SU-DHL-6 (cell line): ENCODE results near the gene PCSK1.

Experiments
- H2AFZ ChIP-seq: fragments of 200-600 bp; sonication (generic); 2 replicates; pipeline ENCODE4 v1.6.1; 2014; ENCODE audit warnings: low read depth, mild to moderate bottlenecking, moderate library complexity, mixed read lengths, antibody characterized with exemption, low read length; ENCODE audit not compliant: severe bottlenecking
- H3F3A ChIP-seq: fragments of 200-600 bp; shearing (Covaris generic); 2 replicates; pipeline ENCODE4 v1.6.0; 2016; ENCODE audit warnings: antibody characterized with exemption, mild to moderate bottlenecking; ENCODE audit not compliant: insufficient read depth
- H3K27ac ChIP-seq: fragments of 200-600 bp; sonication (generic); 2 replicates; pipeline ENCODE4 v1.5.1; 2016; ENCODE audit warnings: low read depth, mild to moderate bottlenecking, low read length, moderate library complexity, mixed read lengths
- H3K27me3 ChIP-seq: fragments of 200-600 bp; sonication (generic), shearing (Covaris generic); 2 replicates; pipeline ENCODE4 v1.6.0; 2014; ENCODE audit warnings: mild to moderate bottlenecking, low read length
- H3K36me3 ChIP-seq: fragments of 200-600 bp; sonication (generic); 2 replicates; pipeline ENCODE4 v1.6.1; 2014; ENCODE audit warnings: mild to moderate bottlenecking, low read length, mixed read lengths
- H3K4me2 ChIP-seq: fragments of 300-600, 200-600 bp; shearing (Covaris generic), sonication (generic); 2 replicates; pipeline ENCODE4 v1.6.0; 2014; ENCODE audit warnings: low read length, low read depth, mild to moderate bottlenecking; ENCODE audit not compliant: poor library complexity, severe bottlenecking
- H3K4me3 ChIP-seq: fragments of 200-600 bp; sonication (generic); 2 replicates; pipeline ENCODE4 v1.5.1; 2014; ENCODE audit warnings: antibody characterized with exemption, low read length, mild to moderate bottlenecking, mixed read lengths; ENCODE audit not compliant: insufficient read depth, poor library complexity, severe bottlenecking
- H3K79me2 ChIP-seq: fragments of 200-600 bp; sonication (generic); 2 replicates; pipeline ENCODE4 v1.6.1; 2014; ENCODE audit warnings: mild to moderate bottlenecking, low read length, moderate library complexity; ENCODE audit not compliant: insufficient read depth
- H3K9ac ChIP-seq: fragments of 200-600 bp; sonication (generic); 2 replicates; pipeline ENCODE4 v1.7.0; 2014; ENCODE audit warnings: mild to moderate bottlenecking, low read length
- H3K9me2 ChIP-seq: fragments of 200-600 bp; sonication (generic); replicated peaks from 2 replicates; pipeline ENCODE4 v1.6.1; 2014; ENCODE audit warnings: low read length; ENCODE audit not compliant: insufficient read depth
- H3K9me3 ChIP-seq: fragments of 200-600 bp; sonication (generic); 2 replicates; pipeline ENCODE4 v1.6.1; 2014; ENCODE audit warnings: low read length, mixed read lengths; ENCODE audit not compliant: insufficient read depth
- H4K20me1 ChIP-seq: fragments of 200-600 bp; sonication (generic); 2 replicates; pipeline ENCODE4 v1.6.1; 2014; ENCODE audit warnings: low read depth, mild to moderate bottlenecking, antibody characterized with exemption, low read length, moderate library complexity, mixed read lengths
- EZH2phosphoT487 ChIP-seq: fragments of 200-600 bp; sonication (generic), shearing (Covaris generic); conservative IDR thresholded peaks from 2 replicates; pipeline ENCODE4 v1.6.1; 2018; ENCODE audit warnings: mild to moderate bottlenecking, antibody characterized with exemption, low read length, moderate library complexity, mixed read lengths
- TF ChIP-seq, protein P1 (sequence below): fragments of 200-600 bp; sonication (generic); IDR thresholded peaks from one replicate; pipeline ENCODE4 v1.5.1; 2017; ENCODE audit warnings: antibody characterized with exemption, mild to moderate bottlenecking, low read length, moderate library complexity; ENCODE audit not compliant: insufficient read depth, poor library complexity, severe bottlenecking

Gene PCSK1

DNA sequence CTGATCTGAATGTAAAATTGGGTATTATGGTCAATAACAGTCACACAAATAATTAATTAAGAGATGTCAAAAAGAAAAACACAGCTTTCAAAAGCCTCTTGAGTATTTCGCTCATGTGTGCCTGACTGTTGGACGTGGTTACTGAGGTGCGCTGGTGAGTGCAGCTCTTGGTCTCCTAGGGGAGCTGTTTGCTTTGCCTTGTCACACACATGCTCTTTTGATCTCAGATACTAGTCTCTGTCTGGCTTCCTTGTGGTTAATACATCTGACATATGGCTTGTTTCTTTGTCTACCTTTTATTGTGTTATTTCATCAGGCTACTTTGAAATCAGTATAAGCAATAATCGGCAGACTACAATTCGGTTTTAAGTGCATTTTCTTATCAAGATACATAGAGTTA is 51.5 kb downstream of the PCSK1 start:
- Histone ChIP-seq H4K20me1 (no peaks in the 10 kb centered on the region), H3K79me2 (no peaks in the 10 kb centered on the region), H3K9me2 (no peaks in the 10 kb centered on the region), H3K4me2 (no peak overlapping the region), H3K4me3 (no peak overlapping the region), H3K27me3 (no peaks in the 10 kb centered on the region), H3K9me3 (no peaks in the 10 kb centered on the region), H3K36me3 (no peaks in the 10 kb centered on the region), H3K9ac (no peak overlapping the region), H3F3A (no peaks in the 10 kb centered on the region), H3K27ac (no peak overlapping the region), H2AFZ (no peak overlapping the region)
- TF ChIP-seq, protein P1, sequence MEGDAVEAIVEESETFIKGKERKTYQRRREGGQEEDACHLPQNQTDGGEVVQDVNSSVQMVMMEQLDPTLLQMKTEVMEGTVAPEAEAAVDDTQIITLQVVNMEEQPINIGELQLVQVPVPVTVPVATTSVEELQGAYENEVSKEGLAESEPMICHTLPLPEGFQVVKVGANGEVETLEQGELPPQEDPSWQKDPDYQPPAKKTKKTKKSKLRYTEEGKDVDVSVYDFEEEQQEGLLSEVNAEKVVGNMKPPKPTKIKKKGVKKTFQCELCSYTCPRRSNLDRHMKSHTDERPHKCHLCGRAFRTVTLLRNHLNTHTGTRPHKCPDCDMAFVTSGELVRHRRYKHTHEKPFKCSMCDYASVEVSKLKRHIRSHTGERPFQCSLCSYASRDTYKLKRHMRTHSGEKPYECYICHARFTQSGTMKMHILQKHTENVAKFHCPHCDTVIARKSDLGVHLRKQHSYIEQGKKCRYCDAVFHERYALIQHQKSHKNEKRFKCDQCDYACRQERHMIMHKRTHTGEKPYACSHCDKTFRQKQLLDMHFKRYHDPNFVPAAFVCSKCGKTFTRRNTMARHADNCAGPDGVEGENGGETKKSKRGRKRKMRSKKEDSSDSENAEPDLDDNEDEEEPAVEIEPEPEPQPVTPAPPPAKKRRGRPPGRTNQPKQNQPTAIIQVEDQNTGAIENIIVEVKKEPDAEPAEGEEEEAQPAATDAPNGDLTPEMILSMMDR = no peak

DNA sequence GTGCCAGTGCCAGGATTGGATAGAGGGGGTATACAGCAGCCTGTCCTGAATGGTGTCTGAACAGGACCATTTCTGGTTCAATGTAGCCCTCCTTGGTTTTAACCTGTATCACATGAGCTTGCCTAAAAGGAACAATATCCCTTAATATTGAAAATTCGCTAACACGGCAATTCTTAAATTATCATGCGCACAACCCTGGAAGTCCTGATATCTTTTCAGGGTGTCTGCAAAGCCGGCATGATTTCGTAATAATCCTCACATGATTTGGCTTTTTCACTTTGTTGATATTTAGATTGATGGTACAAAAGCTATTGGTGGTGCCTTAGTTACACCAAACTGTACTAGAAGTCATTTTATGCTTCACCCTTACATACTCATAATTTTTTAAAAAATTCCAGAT is 53.2 kb downstream of the PCSK1 start:
- Histone ChIP-seq H4K20me1 (no peaks in the 10 kb centered on the region), H3K9me2 (no peaks in the 10 kb centered on the region), H3F3A (no peaks in the 10 kb centered on the region), H3K4me3 (no peak overlapping the region), H3K9ac (no peak overlapping the region), H3K27me3 (no peaks in the 10 kb centered on the region), H3K9me3 (no peaks in the 10 kb centered on the region), H3K79me2 (no peaks in the 10 kb centered on the region), H3K4me2 (no peak overlapping the region), H3K27ac (no peak overlapping the region), H2AFZ (no peak overlapping the region), H3K36me3 (no peaks in the 10 kb centered on the region)
- no peak for TF ChIP-seq EZH2phosphoT487
- TF ChIP-seq, protein P1 = no peak

DNA sequence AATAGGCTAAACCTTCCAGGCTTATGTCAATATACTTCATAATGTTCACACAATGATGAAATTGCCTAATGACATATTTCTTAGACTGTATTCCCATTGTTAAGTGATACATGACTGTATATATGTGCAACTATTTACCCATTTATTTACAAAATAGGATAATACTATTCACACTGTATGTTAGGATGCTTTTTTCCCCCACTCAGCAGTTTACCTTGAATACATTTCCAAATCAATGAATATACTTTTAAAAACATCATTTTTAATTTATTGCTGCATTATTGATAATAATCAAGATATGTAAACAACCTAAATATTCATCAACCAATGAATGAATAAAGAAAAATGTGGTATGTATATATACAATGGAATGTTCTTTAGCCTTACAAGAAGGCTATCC is 55.5 kb downstream of the PCSK1 start:
- Histone ChIP-seq H2AFZ (no peak overlapping the region), H3K9me3 (no peaks in the 10 kb centered on the region), H4K20me1 (no peaks in the 10 kb centered on the region), H3K4me2 (no peak overlapping the region), H3F3A (no peaks in the 10 kb centered on the region), H3K4me3 (no peak overlapping the region), H3K79me2 (no peaks in the 10 kb centered on the region), H3K36me3 (no peaks in the 10 kb centered on the region), H3K27me3 (no peaks in the 10 kb centered on the region), H3K9me2 (no peaks in the 10 kb centered on the region), H3K9ac (no peak overlapping the region), H3K27ac (no peak overlapping the region)
- no peak for TF ChIP-seq EZH2phosphoT487
- TF ChIP-seq, protein P1 = no peak

DNA sequence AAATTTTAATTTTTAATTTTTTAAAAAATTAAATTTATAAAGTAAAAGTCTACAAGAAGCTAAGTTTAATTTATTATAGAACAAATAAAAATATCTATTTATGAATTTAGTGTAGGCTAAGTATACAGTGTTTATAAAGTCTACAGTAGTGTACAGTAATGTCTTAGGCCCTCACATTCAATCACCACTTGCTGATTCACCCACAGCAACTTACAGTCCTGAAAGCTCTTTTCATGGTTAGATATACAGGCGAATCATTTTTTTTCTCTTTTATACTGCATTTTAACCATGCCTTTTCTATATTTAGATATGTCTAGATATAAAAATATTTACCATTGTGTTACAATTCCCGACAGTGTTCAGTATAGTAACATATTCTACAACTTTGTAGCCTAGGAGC is 55.9 kb downstream of the PCSK1 start:
- H3K27ac ChIP-seq = no peak overlapping the region
- no peak overlapping the region for H3K4me2 ChIP-seq
- no peak for TF ChIP-seq EZH2phosphoT487
- H3K9ac ChIP-seq = no peak overlapping the region
- H3K79me2 ChIP-seq = no peaks in the 10 kb centered on the region
- H3K9me2 ChIP-seq = no peaks in the 10 kb centered on the region
- no peaks in the 10 kb centered on the region for H3K9me3 ChIP-seq
- no peaks in the 10 kb centered on the region for H3F3A ChIP-seq
- H3K36me3 ChIP-seq = no peaks in the 10 kb centered on the region
- no peaks in the 10 kb centered on the region for H3K27me3 ChIP-seq
- no peaks in the 10 kb centered on the region for H4K20me1 ChIP-seq
- no peak overlapping the region for H3K4me3 ChIP-seq
- no peak overlapping the region for H2AFZ ChIP-seq
